ENCODE data around the gene HMGCS2.

HMGCS2 gene

GRCh38 chr1:119778886-119779560 lies 10.3 kb upstream of the HMGCS2 start:
- CTCF ChIA-PET = interaction anchor here (0.9 to 1.6 kb wide), 2 partner anchors 35 to 103 kb away, joined by 4 to 5 read pairs; no protein-coding TSS in a partner anchor
- TF ChIP-seq FOXM1 (IDR thresholded peaks at IDR 0.05; ENCODE audit: borderline replicate concordance) (no peak), SP1 (IDR thresholded peaks at IDR 0.05) (no peak), NFRKB (IDR thresholded peaks at IDR 0.05) (no peak), TARDBP (IDR thresholded peaks at IDR 0.05) (no peak), SUZ12 (IDR thresholded peaks at IDR 0.05) (no peak)
- POLR2A ChIA-PET = interaction anchor here (0.6 to 1.8 kb wide), 4 partner anchors 8 to 1332 kb away, joined by 3 to 5 read pairs (median 4); partner anchors contain the start of gene HMGCS2
- DNase-seq (ENCODE audit: extremely low spot score) = no peak

GRCh38 chr1:119778359-119778758 lies 9.7 kb upstream of the HMGCS2 start:
- ChIA-PET CTCF (interaction anchor here (0.7 to 1.4 kb wide), 2 partner anchors 31 to 63 kb away, joined by 3 to 4 read pairs; no protein-coding TSS in a partner anchor), POLR2A (interaction anchor here (1.2 kb wide), 1 partner anchor 67 kb away, joined by 3 read pairs; the partner anchor contains the start of gene PHGDH)
- DNase-seq (ENCODE audit: extremely low spot score) = no peak
- TF ChIP-seq L3MBTL2 (conservative IDR thresholded peaks at IDR 0.05) (no peak), FOXK2 (IDR thresholded peaks at IDR 0.05) (no peak), SUZ12 (IDR thresholded peaks at IDR 0.05) (no peak), FOXA1 (IDR thresholded peaks at IDR 0.05) (no peak), TARDBP (IDR thresholded peaks at IDR 0.05) (no peak), ARNT (IDR thresholded peaks at IDR 0.05) (no peak), NFRKB (IDR thresholded peaks at IDR 0.05) (no peak), PKNOX1 (IDR thresholded peaks at IDR 0.05) (no peak), BHLHE40 (IDR thresholded peaks at IDR 0.05; ENCODE audit: borderline replicate concordance) (no peak), FOXM1 (IDR thresholded peaks at IDR 0.05; ENCODE audit: borderline replicate concordance) (no peak), ELF4 (IDR thresholded peaks at IDR 0.05) (no peak), HDGF (IDR thresholded peaks at IDR 0.05; ENCODE audit: borderline replicate concordance) (no peak), LEF1 (IDR thresholded peaks at IDR 0.05; ENCODE audit: borderline replicate concordance) (no peak), CTBP1 (IDR thresholded peaks at IDR 0.05; ENCODE audit: borderline replicate concordance) (no peak)

- CTCF ChIA-PET = no interaction called here
- POLR2A ChIA-PET = interaction anchor here (1.1 kb wide), 1 partner anchor 63 kb away, joined by 4 read pairs; the partner anchor contains the start of gene PHGDH
Observed at GRCh38 chr1:119774746-119775490, 6.2 kb upstream of the HMGCS2 start.

GRCh38 chr1:119773711-119774241 lies 5.1 kb upstream of the HMGCS2 start:
- ChIA-PET POLR2A (interaction anchor here (1.1 kb wide), 1 partner anchor 62 kb away, joined by 4 read pairs; the partner anchor contains the start of gene PHGDH), CTCF (no interaction called here)
- TF ChIP-seq L3MBTL2 (conservative IDR thresholded peaks at IDR 0.05) = no peak
- TF ChIP-seq FOXK2 (IDR thresholded peaks at IDR 0.05) = no peak
- no peak for TF ChIP-seq NFRKB (IDR thresholded peaks at IDR 0.05)
- TF ChIP-seq SUZ12 (IDR thresholded peaks at IDR 0.05) = no peak
- TF ChIP-seq LEF1 (IDR thresholded peaks at IDR 0.05; ENCODE audit: borderline replicate concordance) = no peak
- TF ChIP-seq CTBP1 (IDR thresholded peaks at IDR 0.05; ENCODE audit: borderline replicate concordance) = no peak
- TF ChIP-seq BHLHE40 (IDR thresholded peaks at IDR 0.05; ENCODE audit: borderline replicate concordance) = no peak
- no peak for TF ChIP-seq PKNOX1 (IDR thresholded peaks at IDR 0.05)
- no peak for TF ChIP-seq ELF4 (IDR thresholded peaks at IDR 0.05)
- TF ChIP-seq HDGF (IDR thresholded peaks at IDR 0.05; ENCODE audit: borderline replicate concordance) = no peak
- no peak for TF ChIP-seq FOXA1 (IDR thresholded peaks at IDR 0.05)
- no peak for TF ChIP-seq TARDBP (IDR thresholded peaks at IDR 0.05)
- DNase-seq (ENCODE audit: extremely low spot score) = no peak

More at GRCh38 chr1:119774746-119775490, 6.2 kb upstream of the HMGCS2 start:
- TF ChIP-seq ELF4 (IDR thresholded peaks at IDR 0.05) (no peak), LEF1 (IDR thresholded peaks at IDR 0.05; ENCODE audit: borderline replicate concordance) (no peak)
- no peak for DNase-seq (ENCODE audit: extremely low spot score)

- no peak for TF ChIP-seq ARNT (IDR thresholded peaks at IDR 0.05)
- TF ChIP-seq PKNOX1 (IDR thresholded peaks at IDR 0.05) = no peak
- no peak for TF ChIP-seq ZNF384 (IDR thresholded peaks at IDR 0.05)
- no peak for TF ChIP-seq FOXA1 (IDR thresholded peaks at IDR 0.05)
- no peak for TF ChIP-seq BHLHE40 (IDR thresholded peaks at IDR 0.05; ENCODE audit: borderline replicate concordance)
- TF ChIP-seq FOXK2 (IDR thresholded peaks at IDR 0.05) = no peak
- TF ChIP-seq FOXM1 (IDR thresholded peaks at IDR 0.05; ENCODE audit: borderline replicate concordance) = no peak
- TF ChIP-seq CTBP1 (IDR thresholded peaks at IDR 0.05; ENCODE audit: borderline replicate concordance) = no peak
- no peak for TF ChIP-seq SUZ12 (IDR thresholded peaks at IDR 0.05)
- no peak for TF ChIP-seq NFRKB (IDR thresholded peaks at IDR 0.05)
- TF ChIP-seq SP1 (IDR thresholded peaks at IDR 0.05) = no peak
- TF ChIP-seq TARDBP (IDR thresholded peaks at IDR 0.05) = no peak
- TF ChIP-seq L3MBTL2 (conservative IDR thresholded peaks at IDR 0.05) = no peak
- TF ChIP-seq ELF4 (IDR thresholded peaks at IDR 0.05) = no peak
- no peak for TF ChIP-seq LEF1 (IDR thresholded peaks at IDR 0.05; ENCODE audit: borderline replicate concordance)
- TF ChIP-seq HDGF (IDR thresholded peaks at IDR 0.05; ENCODE audit: borderline replicate concordance) = no peak
- ChIA-PET POLR2A (no interaction called here), CTCF (no interaction called here)
- no peak for DNase-seq (ENCODE audit: extremely low spot score)
Observed at GRCh38 chr1:119772298-119772697, 3.6 kb upstream of the HMGCS2 start.
